K562 (cell line): ENCODE data around the gene CHN1. TPM values are rescaled to one million over a fixed set of nuclear protein-coding genes. Genes with fewer than 3 reads are reported as not detected.

Experiments
- ATAC-seq: fragments of 200-7000 bp; cut with Tn5 transposase; 3 replicates; pipeline ENCODE4 v1.9.1; 2020; ENCODE audit warnings: moderate library complexity
- BruUV-seq: library from RNA; stranded (reverse); fragments of 400-500 nt; replicated peaks from 2 replicates; lab custom pipeline; 2021; lab: Mats Ljungman, UMichigan
- CTCF ChIA-PET: fragments of 300-600 bp; formaldehyde crosslinking; extraction: SDS; loops from one replicate; lab custom pipeline; 2021; ENCODE audit warnings: low intra/inter-chr PET ratio; lab: Yijun Ruan, JAX
- POLR2A ChIA-PET: fragments of 300-600, 350-650 bp; sonication (Branson Sonifier 250); formaldehyde crosslinking; extraction: SDS; loops from one replicate; lab custom pipeline; 2021; ENCODE audit warnings: antibody characterized with exemption, inconsistent platforms; lab: Yijun Ruan, JAX
- DNase-seq, 4 experiments: peaks; one replicate each; pipeline versions ENCODE4 v3.0.0 to v3.0.0-alpha.2; 2011 to 2018; ENCODE audit warnings: low spot score in 3 of 4, mixed read lengths in 3 of 4; ENCODE audit errors: extremely low read depth in 1 of 4
- FAIRE-seq: peaks from 2 replicates; lab custom pipeline; 2011; peaks lifted over from hg19 to GRCh38; lab: Jason Lieb, UNC
- H2AFZ ChIP-seq: 2 replicates; pipeline ENCODE4 v1.6.0; 2011; ENCODE audit warnings: low read depth, low read length, control low read depth, inconsistent platforms
- H3K27ac ChIP-seq: fragments of 200-600 bp; 3 replicates; pipeline ENCODE4 v1.8.0; 2011; ENCODE audit warnings: low read depth, mild to moderate bottlenecking, control low read depth, inconsistent platforms, low read length, moderate library complexity, mixed read lengths; ENCODE audit errors: extremely low read depth
- H3K27me3 ChIP-seq, 2 experiments: fragments of 300-600 bp in 1 of 2; 2 replicates in 1 of 2; 3 replicates in 1 of 2; pipeline versions ENCODE4 v1.6.0 to v1.8.0; 2011; ENCODE audit warnings: inconsistent platforms in 2 of 2, low read length in 2 of 2, mild to moderate bottlenecking in 1 of 2, mixed read lengths in 1 of 2, moderate library complexity in 1 of 2; ENCODE audit not compliant: control insufficient read depth in 2 of 2, insufficient read depth in 2 of 2
- H3K36me3 ChIP-seq: fragments of 300-600 bp; 3 replicates; pipeline ENCODE4 v1.8.0; 2011; ENCODE audit warnings: mild to moderate bottlenecking, low read length, inconsistent platforms; ENCODE audit not compliant: control insufficient read depth, insufficient read depth
- H3K4me1 ChIP-seq, 2 experiments: fragments of 200-600 bp in 1 of 2; replicated peaks in 1 of 2; 2 replicates in 1 of 2; 3 replicates in 1 of 2; pipeline versions ENCODE4 v1.5.1 to v1.8.0; 2011; ENCODE audit warnings: inconsistent platforms in 2 of 2, low read length in 2 of 2, mild to moderate bottlenecking in 1 of 2, mixed read lengths in 1 of 2, moderate library complexity in 1 of 2; ENCODE audit not compliant: control insufficient read depth in 2 of 2, insufficient read depth in 2 of 2
- H3K4me2 ChIP-seq: 2 replicates; pipeline ENCODE4 v1.6.1; 2011; ENCODE audit warnings: low read length, control low read depth, inconsistent platforms, mixed read lengths; ENCODE audit not compliant: insufficient read depth
- H3K4me3 ChIP-seq: fragments of 200-600 bp; sonication (generic), shearing (Covaris generic); 2 replicates; pipeline ENCODE4 v1.5.1; 2016; ENCODE audit warnings: control low read depth, inconsistent platforms
- H3K79me2 ChIP-seq: fragments of 200-600 bp; 3 replicates; pipeline ENCODE4 v1.8.0; 2011; ENCODE audit warnings: low read length, inconsistent platforms; ENCODE audit not compliant: control insufficient read depth, insufficient read depth
- H3K9ac ChIP-seq, 2 experiments: 2 replicates each; pipeline versions ENCODE4 v1.6.0 to v1.6.1; 2011; ENCODE audit warnings: low read depth in 2 of 2, low read length in 2 of 2, control low read depth in 1 of 2, inconsistent platforms in 1 of 2, mild to moderate bottlenecking in 1 of 2, mixed read lengths in 1 of 2; ENCODE audit not compliant: insufficient read depth in 1 of 2
- H3K9me1 ChIP-seq: one replicate; pipeline ENCODE4 v1.6.0; 2011; ENCODE audit warnings: inconsistent platforms, mild to moderate bottlenecking, low read length, moderate library complexity; ENCODE audit not compliant: control insufficient read depth, insufficient read depth
- H3K9me3 ChIP-seq: replicated peaks from 2 replicates; pipeline ENCODE4 v1.5.1; 2011; ENCODE audit warnings: low read depth, low read length, inconsistent platforms; ENCODE audit not compliant: control insufficient read depth, insufficient read depth
- H4K20me1 ChIP-seq: replicated peaks from 2 replicates; pipeline ENCODE4 v1.6.1; 2011; ENCODE audit warnings: low read length, inconsistent platforms, mixed read lengths; ENCODE audit not compliant: control insufficient read depth, insufficient read depth
- BRCA1 ChIP-seq, 2 experiments: fragments of 450-650 bp in 1 of 2; sonication (generic) in 1 of 2; formaldehyde crosslinking in 1 of 2; IDR thresholded peaks; 2 replicates each; pipeline versions ENCODE4 v1.5.0 to v1.6.1; 2017 to 2020; ENCODE audit warnings: mild to moderate bottlenecking in 1 of 2, missing genetic modification reagents in 1 of 2
- CTCF ChIP-seq, 3 experiments: IDR thresholded peaks in 2 of 3; conservative IDR thresholded peaks in 1 of 3; 2 replicates each; pipeline ENCODE4 v1.5.1; 2011 to 2012; ENCODE audit warnings: low read length in 3 of 3, mild to moderate bottlenecking in 3 of 3, control low read depth in 2 of 3, improper control_type of control experiment in 1 of 3, inconsistent platforms in 1 of 3, low read depth in 1 of 3, mixed read lengths in 1 of 3, moderate library complexity in 1 of 3; ENCODE audit not compliant: insufficient read depth in 2 of 3
- DNMT1 ChIP-seq: fragments of 450-650 bp; IDR thresholded peaks from 2 replicates; pipeline ENCODE4 v1.6.1; 2016; ENCODE audit warnings: antibody characterized with exemption, mild to moderate bottlenecking
- ESRRA ChIP-seq: fragments of 450-650 bp; IDR thresholded peaks from 2 replicates; pipeline ENCODE4 v1.6.1; 2014; ENCODE audit warnings: low read depth, mild to moderate bottlenecking, moderate library complexity, borderline replicate concordance
- ETS2 ChIP-seq: IDR thresholded peaks from 2 replicates; pipeline ENCODE4 v1.6.1; 2016; ENCODE audit warnings: borderline replicate concordance, missing genetic modification characterization, mild to moderate bottlenecking, moderate library complexity, missing compliant biosample characterization; ENCODE audit not compliant: poor library complexity, severe bottlenecking
- ETV6 ChIP-seq, 3 experiments: fragments of 150-350 bp in 1 of 3; sonication (generic) in 1 of 3; formaldehyde crosslinking in 1 of 3; IDR thresholded peaks; 2 replicates each; pipeline versions ENCODE4 v1.6.1 to v1.8.0; 2014 to 2022; ENCODE audit warnings: borderline replicate concordance in 2 of 3, low read depth in 2 of 3, antibody characterized with exemption in 1 of 3, low read length in 1 of 3, mild to moderate bottlenecking in 1 of 3, missing genetic modification reagents in 1 of 3
- GABPA ChIP-seq: fragments of 200-800 bp; sonication (Bioruptor generic); conservative IDR thresholded peaks from 2 replicates; pipeline ENCODE4 v1.6.1; 2016; ENCODE audit warnings: low read depth, missing genetic modification characterization, missing compliant biosample characterization
- GATAD2B ChIP-seq: fragments of 450-650 bp; IDR thresholded peaks from 2 replicates; pipeline ENCODE4 v1.6.1; 2017; ENCODE audit warnings: mild to moderate bottlenecking, borderline replicate concordance
- NEUROD1 ChIP-seq: fragments of 150-350 bp; IDR thresholded peaks from 2 replicates; pipeline ENCODE4 v1.6.1; 2014; ENCODE audit warnings: borderline replicate concordance, low read length, low read depth; ENCODE audit not compliant: partially characterized antibody
- NRF1 ChIP-seq, 2 experiments: fragments of 450-650 bp; IDR thresholded peaks in 1 of 2; conservative IDR thresholded peaks in 1 of 2; 2 replicates each; pipeline ENCODE4 v1.6.1; 2014; ENCODE audit warnings: mild to moderate bottlenecking in 2 of 2
- POLR2H ChIP-seq: IDR thresholded peaks from 2 replicates; pipeline ENCODE4 v1.6.1; 2016; ENCODE audit warnings: missing genetic modification characterization, low read depth, mild to moderate bottlenecking, control low read depth, missing compliant biosample characterization, moderate library complexity
- RBFOX2 ChIP-seq: fragments of 200-400 bp; formaldehyde crosslinking; IDR thresholded peaks from 2 replicates; pipeline ENCODE4 v1.6.1; 2017; ENCODE audit warnings: low read depth, mild to moderate bottlenecking, low read length, moderate library complexity
- TCF7 ChIP-seq: sonication (generic); IDR thresholded peaks from 2 replicates; pipeline ENCODE4 v1.6.1; 2016; ENCODE audit warnings: antibody characterized with exemption, borderline replicate concordance
- TSHZ1 ChIP-seq: fragments of 250-450 bp; sonication (Bioruptor Pico); IDR thresholded peaks from 2 replicates; pipeline ENCODE4 v1.4.0; 2020; ENCODE audit warnings: mild to moderate bottlenecking, moderate library complexity
- ZNF121 ChIP-seq: sonication (generic); formaldehyde crosslinking; conservative IDR thresholded peaks from 2 replicates; pipeline ENCODE4 v1.8.0; 2022; ENCODE audit warnings: missing genetic modification reagents
- ZNF3 ChIP-seq: fragments of 250-450 bp; sonication (Bioruptor Pico); IDR thresholded peaks from 2 replicates; pipeline ENCODE4 v1.5.0; 2021; ENCODE audit warnings: mild to moderate bottlenecking, moderate library complexity
- WGBS: fragments of 100-300 bp; shearing (Covaris generic); methylation state at CpG from one replicate; pipeline ENCODE4 v1.1.6; 2016; ENCODE audit warnings: low coverage, mixed read lengths; ENCODE audit not compliant: insufficient coverage; ENCODE audit errors: missing lambda C conversion rate; 5-methylcytosine and 5-hydroxymethylcytosine counted together
- in situ Hi-C: fragments of 300-500 bp; cut with MboI; formaldehyde crosslinking; loops from 4 replicates; pipeline ENCODE4 v1.15.0; 2018; ENCODE audit warnings: inconsistent platforms, mixed read lengths
- intact Hi-C: fragments of 100-400 bp; cut with micrococcal nuclease; formaldehyde crosslinking; loops from 2 replicates; pipeline ENCODE4 v1.14.2; 2022
- polyA plus RNA-seq, 8 experiments: library from polyadenylated mRNA; depleted of rRNA in 4 of 8; stranded (reverse) in 5 of 8; unstranded in 3 of 8; fragments of >200 nt; fragmentation: Nextera tagmentation in 2 of 8; fragmentation: Illumina TruSeq in 1 of 8; extraction: Ambion mirVana in 2 of 8; extraction: Trizol in 1 of 8; gene quantifications; 2 replicates each; pipeline versions ENCODE4 v1.2.1 to v1.2.3, GENCODE V29; 2011 to 2014; ENCODE audit warnings: inconsistent platforms in 1 of 8, missing spikeins in 1 of 8
- total RNA-seq, 7 experiments: library from RNA; depleted of rRNA in 6 of 7; stranded (reverse); fragments of >200 nt in 6 of 7; fragmentation: Illumina TruSeq in 2 of 7; extraction: Trizol in 2 of 7; gene quantifications; 2 replicates each; pipeline versions ENCODE4 v1.2.1 to v1.2.3, GENCODE V29; 2011 to 2021; ENCODE audit warnings: low replicate concordance in 1 of 7

The CHN1 gene
- total and polyA plus RNA-seq, 9 of the 15 experiments (the other 6 are each of a cell fraction or from before 2014, with no cell fraction given): 0.17 to 2.0 (median 0.87) TPM

DNA sequence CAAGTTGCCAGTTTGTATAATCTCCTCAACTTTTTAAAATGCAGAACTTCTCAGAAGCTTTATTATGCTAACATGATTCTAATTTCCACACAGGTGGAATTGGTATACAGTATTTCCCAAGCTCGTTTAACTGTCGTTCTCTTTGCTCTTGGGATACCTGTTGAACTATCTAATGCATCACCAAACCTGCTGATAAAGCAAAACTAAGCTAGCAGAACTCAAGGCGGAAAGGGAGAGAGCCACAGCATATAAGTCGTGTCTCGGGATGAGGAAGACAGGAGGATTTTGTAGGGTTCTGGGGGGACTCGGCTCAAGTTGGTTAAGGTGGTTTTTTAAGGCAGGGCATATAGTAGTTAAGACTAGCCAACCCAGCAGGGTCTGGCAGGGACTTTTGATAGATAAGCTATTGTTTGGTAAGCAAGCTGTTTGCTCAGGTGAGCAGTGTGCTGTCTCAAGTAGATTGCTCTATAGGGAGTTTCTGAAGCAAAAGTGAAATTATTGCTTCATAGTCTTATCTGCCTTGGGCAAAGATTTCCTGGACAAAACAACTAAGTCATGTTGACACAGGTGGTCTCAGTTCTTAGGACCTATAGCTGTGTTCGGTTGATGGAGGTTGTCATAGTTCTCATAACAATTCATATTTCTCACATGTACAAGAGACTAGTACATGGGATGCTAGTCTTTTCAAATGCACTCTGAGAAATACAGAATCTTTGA, 212.7 kb downstream of the CHN1 start:
- DNase-seq (no peak), ATAC-seq (no peak), FAIRE-seq (no peak)
- in situ Hi-C loops: no loop called here
- H3K4me1 ChIP-seq: peaks cover 0 to 3% of the 10 kb centered on the region in 2 experiments; a peak in 2 of 5 replicates
- no peaks in the 10 kb centered on the region for H3K79me2 ChIP-seq
- intact Hi-C loops: no loop called here
- H3K36me3 ChIP-seq: no peaks in the 10 kb centered on the region
- no peak overlapping the region for H3K9ac ChIP-seq
- peaks cover 4 to 28% of the 10 kb centered on the region in 2 experiments; a peak in 3 of 5 replicates for H3K27me3 ChIP-seq
- no peak overlapping the region for H3K27ac ChIP-seq
- BruUV-seq: no TSS peak
- no peak overlapping the region for H2AFZ ChIP-seq
- POLR2A ChIA-PET: interaction anchor here (1.2 kb wide), 1 partner anchor 17 kb away, joined by 5 read pairs; no protein-coding TSS in a partner anchor
- 2% methylated on average over 7 of the region's 7 CpGs for WGBS
- CTCF ChIA-PET: no interaction called here
- no peak overlapping the region for H3K4me2 ChIP-seq
- no peaks in the 10 kb centered on the region for H3K9me3 ChIP-seq
- no peaks in the 10 kb centered on the region for H3K9me1 ChIP-seq
- no peaks in the 10 kb centered on the region for H4K20me1 ChIP-seq
- H3K4me3 ChIP-seq: no peak overlapping the region
- TF ChIP-seq BRCA1 (IDR thresholded peaks at IDR 0.05) (no peak), BRCA1 (CRISPR knock-in tag; IDR thresholded peaks at IDR 0.05) (no peak), NRF1 (conservative IDR thresholded peaks at IDR 0.05 in 1 of 2, IDR thresholded peaks at IDR 0.05 in 1 of 2) (no peak), NEUROD1 (no peak), DNMT1 (no peak), RBFOX2 (no peak), GABPA (tag) (no peak), TCF7 (no peak), ZNF3 (CRISPR knock-in tag) (no peak), ZNF121 (CRISPR knock-in tag) (no peak), ETS2 (no peak), CTCF (IDR thresholded peaks at IDR 0.05 in 2 of 3, conservative IDR thresholded peaks at IDR 0.05 in 1 of 3; ENCODE audit: insufficient read depth in 2 of 3, low read depth in 1 of 3, low read length in 3 of 3) (no peak), TSHZ1 (CRISPR knock-in tag) (no peak), POLR2H (tag) (no peak), ETV6 (IDR thresholded peaks at IDR 0.05; ENCODE audit: borderline replicate concordance in 1 of 2, low read depth in 2 of 2, low read length in 1 of 2) (no peak), ETV6 (CRISPR knock-in tag; IDR thresholded peaks at IDR 0.05; ENCODE audit: borderline replicate concordance) (no peak), ESRRA (no peak), GATAD2B (no peak)
